PC-3 (cell line): ENCODE data around the gene INIP. TPM values are rescaled to one million over a fixed set of nuclear protein-coding genes. Genes with fewer than 3 reads are reported as not detected.

Source experiments
- ATAC-seq: fragments of 200-7000 bp; cut with Tn5 transposase; 2 replicates; pipeline ENCODE4 v1.9.1; 2020; ENCODE audit warnings: mild to moderate bottlenecking, moderate library complexity
- BruUV-seq: library from RNA; stranded (reverse); fragments of 400-500 nt; replicated peaks from 2 replicates; lab custom pipeline; 2021; lab: Mats Ljungman, UMichigan
- CTCF ChIA-PET: fragments of 300-600 bp; sonication (Branson Sonifier 250); formaldehyde crosslinking; loops from one replicate; lab custom pipeline; 2022; ENCODE audit warnings: antibody characterized with exemption; lab: Charles Lee
- POLR2A ChIA-PET: fragments of 300-600 bp; sonication (Branson Sonifier 250); formaldehyde crosslinking; loops from one replicate; lab custom pipeline; 2022; ENCODE audit warnings: antibody characterized with exemption; ENCODE audit not compliant: unreplicated experiment; lab: Charles Lee
- DNase-seq: peaks from one replicate; pipeline ENCODE4 v3.0.0-alpha.2; 2015
- H2AFZ ChIP-seq: fragments of 300-600 bp; sonication (generic); 2 replicates; pipeline ENCODE4 v1.6.0; 2016; ENCODE audit warnings: antibody characterized with exemption, low read length
- H3F3A ChIP-seq: fragments of 300-600 bp; sonication (generic); one replicate; pipeline ENCODE4 v1.6.0; 2017; ENCODE audit warnings: antibody characterized with exemption, low read length, control low read depth, mild to moderate bottlenecking; ENCODE audit not compliant: unreplicated experiment
- H3K27ac ChIP-seq: fragments of 300-600 bp; sonication (generic); 2 replicates; pipeline ENCODE4 v1.5.1; 2016; ENCODE audit warnings: mild to moderate bottlenecking, low read length
- H3K27me3 ChIP-seq: fragments of 300-600 bp; sonication (generic); 2 replicates; pipeline ENCODE4 v1.6.1; 2016; ENCODE audit warnings: low read length, mixed read lengths
- H3K36me3 ChIP-seq: fragments of 300-600 bp; sonication (generic); 2 replicates; pipeline ENCODE4 v1.6.1; 2016; ENCODE audit warnings: low read depth, mixed run types, low read length, mixed read lengths
- H3K4me1 ChIP-seq: fragments of 300-600 bp; sonication (generic); 2 replicates; pipeline ENCODE4 v1.5.1; 2016; ENCODE audit warnings: low read length; ENCODE audit not compliant: insufficient read depth
- H3K4me2 ChIP-seq: fragments of 300-600 bp; sonication (generic); 2 replicates; pipeline ENCODE4 v1.6.0; 2016; ENCODE audit warnings: low read length
- H3K4me3 ChIP-seq: fragments of 300-600 bp; sonication (generic); 2 replicates; pipeline ENCODE4 v1.5.1; 2016; ENCODE audit warnings: mild to moderate bottlenecking, low read length, mixed read lengths
- H3K79me2 ChIP-seq: fragments of 300-600 bp; sonication (generic); 2 replicates; pipeline ENCODE4 v1.6.1; 2017; ENCODE audit warnings: low read length, mixed read lengths
- H3K9ac ChIP-seq: fragments of 300-600 bp; sonication (generic); 2 replicates; pipeline ENCODE4 v1.6.0; 2016; ENCODE audit warnings: mild to moderate bottlenecking, low read length
- H3K9me2 ChIP-seq: fragments of 300-600 bp; sonication (generic); replicated peaks from 2 replicates; pipeline ENCODE4 v1.6.1; 2016; ENCODE audit warnings: mixed run types, low read length, mixed read lengths
- H3K9me3 ChIP-seq: fragments of 300-600 bp; sonication (generic); 2 replicates; pipeline ENCODE4 v1.6.1; 2016; ENCODE audit warnings: low read length, mixed read lengths
- H4K20me1 ChIP-seq: fragments of 300-600 bp; sonication (generic); 2 replicates; pipeline ENCODE4 v1.6.1; 2016; ENCODE audit warnings: low read length, mixed read lengths
- CTCF ChIP-seq: fragments of 300-600 bp; sonication (generic); conservative IDR thresholded peaks from 2 replicates; pipeline ENCODE4 v1.5.1; 2017; ENCODE audit warnings: antibody characterized with exemption, low read depth, mild to moderate bottlenecking, low read length
- EZH2 ChIP-seq: fragments of 300-600 bp; sonication (generic); IDR thresholded peaks from one replicate; pipeline ENCODE4 v1.6.1; 2017; ENCODE audit warnings: antibody characterized with exemption, mild to moderate bottlenecking, low read length; ENCODE audit not compliant: unreplicated experiment
- EZH2phosphoT487 ChIP-seq: fragments of 300-600 bp; sonication (generic); IDR thresholded peaks from 2 replicates; pipeline ENCODE4 v1.6.1; 2018; ENCODE audit warnings: mild to moderate bottlenecking, antibody characterized with exemption, low read length, borderline replicate concordance
- intact Hi-C: fragments of 100-400 bp; cut with micrococcal nuclease; formaldehyde crosslinking; loops from 2 replicates; pipeline ENCODE4 v1.9.0; 2023
- total RNA-seq: library from RNA; depleted of rRNA; stranded (reverse); fragments of >200 nt; gene quantifications from 2 replicates; pipeline ENCODE4 v1.2.3, GENCODE V29; 2014

Gene INIP
- total RNA-seq, 1 experiment from 2014 or later: 15.1 TPM

GRCh38 chr9:112720113-112720780 is 2.3 kb upstream of the INIP start:
- Histone ChIP-seq H3K36me3 (no peaks in the 10 kb centered on the region), H3K4me2 (no peak overlapping the region), H3K79me2 (peaks cover 22% of the 10 kb centered on the region), H3K4me3 (no peak overlapping the region), H4K20me1 (no peaks in the 10 kb centered on the region), H3K9ac (no peak overlapping the region), H3K9me3 (no peaks in the 10 kb centered on the region), H3K27me3 (no peaks in the 10 kb centered on the region), H3K9me2 (no peaks in the 10 kb centered on the region), H3K27ac (no peak overlapping the region), H3F3A (no peaks in the 10 kb centered on the region), H2AFZ (no peak overlapping the region), H3K4me1 (peaks cover 9% of the 10 kb centered on the region; the same call in 1 of the 2 replicates)
- no peak for ATAC-seq
- ChIA-PET CTCF (no interaction called here), POLR2A (no interaction called here)
- DNase-seq: no peak
- no TSS peak for BruUV-seq
- TF ChIP-seq EZH2phosphoT487 (no peak), EZH2 (no peak), CTCF (no peak)
- intact Hi-C loops: no loop called here

GRCh38 chr9:112719696-112720095 is 1.8 kb upstream of the INIP start:
- intact Hi-C loops: loop anchor here (5.0 kb wide), 2 partner anchors 73 to 103 kb away; no protein-coding TSS in a partner anchor
- H3K9me3 ChIP-seq: no peaks in the 10 kb centered on the region
- no peaks in the 10 kb centered on the region for H3K9me2 ChIP-seq
- H3K4me3 ChIP-seq: no peak overlapping the region
- BruUV-seq: no TSS peak
- no peak for TF ChIP-seq CTCF
- TF ChIP-seq EZH2phosphoT487: no peak
- no peak for TF ChIP-seq EZH2
- CTCF ChIA-PET: no interaction called here
- no peak overlapping the region for H2AFZ ChIP-seq
- H3K4me2 ChIP-seq: no peak overlapping the region
- no peaks in the 10 kb centered on the region for H4K20me1 ChIP-seq
- H3K36me3 ChIP-seq: no peaks in the 10 kb centered on the region; the same call in 1 of the 2 replicates
- ATAC-seq (no peak), DNase-seq (peak; percentile 19)
- H3K9ac ChIP-seq: no peak overlapping the region
- POLR2A ChIA-PET: interaction anchor here (0.7 kb wide), 1 partner anchor 340 kb away, joined by 3 read pairs; the partner anchor contains the start of gene HSDL2
- H3K27ac ChIP-seq: no peak overlapping the region
- no peaks in the 10 kb centered on the region for H3F3A ChIP-seq
- H3K27me3 ChIP-seq: no peaks in the 10 kb centered on the region
- H3K4me1 ChIP-seq: peaks cover 9% of the 10 kb centered on the region; the same call in 1 of the 2 replicates
- peaks cover 27% of the 10 kb centered on the region for H3K79me2 ChIP-seq

- no peaks in the 10 kb centered on the region for H4K20me1 ChIP-seq
- H3K4me2 ChIP-seq: no peak overlapping the region
- H3K27ac ChIP-seq: no peak overlapping the region
- no peak overlapping the region for H3K9ac ChIP-seq
- no peaks in the 10 kb centered on the region for H3K27me3 ChIP-seq
- no peak overlapping the region for H2AFZ ChIP-seq
- H3K79me2 ChIP-seq: peaks cover 30% of the 10 kb centered on the region
- no peaks in the 10 kb centered on the region for H3K9me2 ChIP-seq
- H3K4me3 ChIP-seq: no peak overlapping the region
- H3K4me1 ChIP-seq: peaks cover 9% of the 10 kb centered on the region; the same call in 1 of the 2 replicates
- no peaks in the 10 kb centered on the region for H3F3A ChIP-seq
- POLR2A ChIA-PET: interaction anchor here (0.7 kb wide), 1 partner anchor 339 kb away, joined by 3 read pairs; the partner anchor contains the start of gene HSDL2
- CTCF ChIA-PET: no interaction called here
- intact Hi-C loops: loop anchor here (5.0 kb wide), 2 partner anchors 73 to 103 kb away; no protein-coding TSS in a partner anchor
- no TSS peak for BruUV-seq
- H3K36me3 ChIP-seq: no peaks in the 10 kb centered on the region; the same call in 1 of the 2 replicates
- DNase-seq (no peak), ATAC-seq (no peak)
- no peaks in the 10 kb centered on the region for H3K9me3 ChIP-seq
- no peak for TF ChIP-seq CTCF
- no peak for TF ChIP-seq EZH2
- TF ChIP-seq EZH2phosphoT487: no peak
Observed at GRCh38 chr9:112719241-112719691, 1.3 kb upstream of the INIP start.
